Left ventricle myocardium superior (tissue), 1 donor: Measurements from ENCODE around the gene PIP5K1A. TPM values are rescaled to one million over a fixed set of nuclear protein-coding genes. Genes with fewer than 3 reads are reported as not detected.

Experiments used
- ATAC-seq: fragments of 200-7000 bp; cut with Tn5 transposase; one replicate; pipeline ENCODE4 v1.9.1; 2020; ENCODE audit warnings: mild to moderate bottlenecking, moderate library complexity
- DNase-seq: peaks from one replicate; pipeline ENCODE4 v3.0.0-alpha.2; 2020
- intact Hi-C: fragments of 100-400 bp; cut with micrococcal nuclease; formaldehyde crosslinking; loops from one replicate; pipeline ENCODE4 v1.11.0; 2022
- long read RNA-seq: library from polyadenylated mRNA; unstranded; transcript quantifications from one replicate; pipeline ENCODE4 v2.0.0, GENCODE V29; 2021
- total RNA-seq: library from RNA; stranded (reverse); fragmentation: NEBNext Ultra II Directional; extraction: Animal tissue kit (Norgen Biotek cat#: 25700); gene quantifications from one replicate; pipeline ENCODE4 v1.2.1, GENCODE V29; 2021
- donor health status: DM: no; HTN: yes; CAD: no; lungs with severe emphysema.

PIP5K1A gene, protein sequence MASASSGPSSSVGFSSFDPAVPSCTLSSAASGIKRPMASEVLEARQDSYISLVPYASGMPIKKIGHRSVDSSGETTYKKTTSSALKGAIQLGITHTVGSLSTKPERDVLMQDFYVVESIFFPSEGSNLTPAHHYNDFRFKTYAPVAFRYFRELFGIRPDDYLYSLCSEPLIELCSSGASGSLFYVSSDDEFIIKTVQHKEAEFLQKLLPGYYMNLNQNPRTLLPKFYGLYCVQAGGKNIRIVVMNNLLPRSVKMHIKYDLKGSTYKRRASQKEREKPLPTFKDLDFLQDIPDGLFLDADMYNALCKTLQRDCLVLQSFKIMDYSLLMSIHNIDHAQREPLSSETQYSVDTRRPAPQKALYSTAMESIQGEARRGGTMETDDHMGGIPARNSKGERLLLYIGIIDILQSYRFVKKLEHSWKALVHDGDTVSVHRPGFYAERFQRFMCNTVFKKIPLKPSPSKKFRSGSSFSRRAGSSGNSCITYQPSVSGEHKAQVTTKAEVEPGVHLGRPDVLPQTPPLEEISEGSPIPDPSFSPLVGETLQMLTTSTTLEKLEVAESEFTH
- total RNA-seq: 41.2 TPM
- long read RNA-seq, partial matches to known transcripts: 2 of 9 reads
- long read RNA-seq, other reads (novel, unspliced or antisense): 5 of 9 reads

DNA sequence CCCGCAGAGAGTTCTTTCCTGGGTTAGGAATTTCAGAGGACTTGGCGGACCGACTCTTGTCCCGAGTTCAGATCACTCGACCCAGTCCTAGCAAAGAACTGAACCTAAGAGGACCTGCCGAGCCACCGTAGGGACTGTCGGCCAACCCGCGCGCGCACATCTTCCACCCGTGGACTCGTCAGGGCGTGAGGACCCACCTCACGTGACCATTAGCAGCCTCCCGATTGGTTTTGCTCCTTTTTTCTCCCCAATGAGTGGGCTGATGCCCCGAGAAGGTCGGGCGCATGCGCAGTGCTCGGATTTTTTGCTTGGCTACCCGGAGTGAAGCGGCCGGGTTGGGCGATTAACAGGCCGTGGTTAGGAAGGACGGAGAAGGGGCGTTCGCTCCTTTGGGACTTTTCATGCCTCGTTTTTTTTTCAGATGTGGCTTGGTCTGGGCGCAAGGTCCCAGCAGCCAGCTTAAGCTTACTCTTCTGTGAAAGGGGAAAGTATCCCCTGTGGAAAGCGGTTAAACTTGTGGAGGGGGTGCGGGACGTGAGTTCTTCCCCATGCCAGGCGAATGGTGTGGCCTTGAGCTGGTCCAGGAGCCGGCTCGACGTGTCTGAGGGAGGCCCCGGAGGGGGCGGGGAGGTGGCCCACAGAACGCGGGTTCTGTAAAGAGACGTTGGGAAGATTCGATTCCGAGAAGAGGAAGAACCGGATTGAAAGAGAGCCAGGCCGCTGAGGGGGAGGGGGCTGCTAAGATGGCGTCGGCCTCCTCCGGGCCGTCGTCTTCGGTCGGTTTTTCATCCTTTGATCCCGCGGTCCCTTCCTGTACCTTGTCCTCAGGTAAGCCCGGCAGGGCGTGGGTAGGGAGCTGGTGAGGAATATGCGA lies at the start of gene PIP5K1A:
Gene PIP5K1A (plus strand): TSS at position 299 of the 874 bp plus-strand sequence. CDS start 445 bp downstream, at position 744.
- intact Hi-C loops: no loop called here
- ATAC-seq (peak; percentile 96), DNase-seq (peak; percentile 100)

DNA sequence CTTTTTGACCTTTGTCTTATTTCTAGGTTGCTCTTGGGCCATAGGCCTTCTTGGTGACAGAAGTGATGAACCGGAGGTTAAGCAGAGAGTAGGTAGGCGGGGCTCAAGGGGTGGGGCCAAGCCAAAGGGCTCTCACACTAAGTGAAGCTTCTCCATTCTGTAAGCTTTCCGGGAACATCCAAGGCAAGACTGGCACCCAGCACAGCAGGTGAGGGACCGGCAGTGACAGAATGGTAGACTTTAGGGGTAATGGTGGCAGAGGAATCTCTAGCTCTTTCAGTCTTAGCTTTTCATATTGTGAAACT lies 41.9 kb upstream of the PIP5K1A start, which contains the start of gene TNFAIP8L2:
Gene TNFAIP8L2 (plus strand): TSS at position 135 of the 305 bp plus-strand sequence. CDS start 2,049 bp downstream, outside the sequence.
- peak; percentile 65 for ATAC-seq
- peak; percentile 73 for DNase-seq
- intact Hi-C loops: loop anchor here (5.0 kb wide), 1 partner anchor 59 kb away; no protein-coding TSS in a partner anchor

DNA sequence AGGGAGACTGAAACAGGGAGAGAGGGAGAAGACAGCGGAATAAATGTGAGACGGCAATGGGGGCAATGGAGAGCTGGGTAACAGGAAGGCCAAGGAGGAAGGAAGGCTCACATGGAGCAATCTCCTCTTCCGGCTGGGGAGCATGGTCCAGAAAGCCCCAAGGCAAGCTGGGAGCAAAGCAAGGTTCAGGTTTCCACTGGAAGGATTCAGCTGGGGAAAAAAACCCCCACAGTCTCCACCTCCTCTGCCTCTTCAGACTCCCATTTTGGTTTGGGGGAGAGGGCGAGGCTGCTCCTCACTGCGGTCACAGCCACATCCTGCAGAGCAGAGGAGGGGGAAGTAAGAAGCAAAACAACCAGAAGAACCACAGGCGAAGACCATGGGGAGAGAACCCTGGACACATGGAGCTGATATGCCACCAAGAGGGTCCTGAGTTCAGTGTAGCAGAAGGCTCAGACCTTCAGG lies 41.3 kb upstream of the PIP5K1A start:
- ATAC-seq (peak; percentile 41), DNase-seq (no peak)
- intact Hi-C loops: loop anchor here (5.0 kb wide), 1 partner anchor 60 kb away; no protein-coding TSS in a partner anchor

DNA sequence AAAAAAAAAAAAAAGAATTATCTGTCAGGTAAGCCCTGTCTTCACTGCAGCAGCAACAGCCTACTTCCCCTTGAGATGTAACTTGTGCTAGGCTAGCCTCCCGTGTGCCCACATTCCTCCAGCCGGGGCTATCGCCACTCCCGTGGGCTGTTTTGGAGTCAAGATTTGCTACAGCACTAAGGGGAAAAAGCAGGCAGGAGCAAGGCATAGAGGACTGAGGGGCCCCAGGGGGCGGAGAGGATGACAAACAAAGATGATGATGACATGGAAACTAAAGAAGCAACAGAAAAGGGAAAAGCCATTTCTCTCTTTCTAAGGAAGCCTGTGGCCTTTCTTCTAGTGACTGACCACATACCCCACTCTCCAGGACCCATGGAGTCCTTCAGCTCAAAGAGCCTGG lies 40.0 kb upstream of the PIP5K1A start:
- DNase-seq (no peak), ATAC-seq (no peak)
- intact Hi-C loops: loop anchor here (5.0 kb wide), 1 partner anchor 61 kb away; no protein-coding TSS in a partner anchor

DNA sequence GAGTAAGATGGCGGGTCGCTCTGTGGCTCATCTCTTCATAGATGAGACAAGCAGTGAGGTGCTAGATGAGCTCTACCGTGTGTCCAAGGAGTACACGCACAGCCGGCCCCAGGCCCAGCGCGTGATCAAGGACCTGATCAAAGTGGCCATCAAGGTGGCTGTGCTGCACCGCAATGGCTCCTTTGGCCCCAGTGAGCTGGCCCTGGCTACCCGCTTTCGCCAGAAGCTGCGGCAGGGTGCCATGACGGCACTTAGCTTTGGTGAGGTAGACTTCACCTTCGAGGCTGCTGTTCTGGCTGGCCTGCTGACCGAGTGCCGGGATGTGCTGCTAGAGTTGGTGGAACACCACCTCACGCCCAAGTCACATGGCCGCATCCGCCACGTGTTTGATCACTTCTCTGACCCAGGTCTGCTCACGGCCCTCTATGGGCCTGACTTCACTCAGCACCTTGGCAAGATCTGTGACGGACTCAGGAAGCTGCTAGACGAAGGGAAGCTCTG lies 39.6 kb upstream of the PIP5K1A start:
- DNase-seq: no peak
- peak; percentile 15 for ATAC-seq
- intact Hi-C loops: loop anchor here (5.0 kb wide), 1 partner anchor 62 kb away; no protein-coding TSS in a partner anchor

DNA sequence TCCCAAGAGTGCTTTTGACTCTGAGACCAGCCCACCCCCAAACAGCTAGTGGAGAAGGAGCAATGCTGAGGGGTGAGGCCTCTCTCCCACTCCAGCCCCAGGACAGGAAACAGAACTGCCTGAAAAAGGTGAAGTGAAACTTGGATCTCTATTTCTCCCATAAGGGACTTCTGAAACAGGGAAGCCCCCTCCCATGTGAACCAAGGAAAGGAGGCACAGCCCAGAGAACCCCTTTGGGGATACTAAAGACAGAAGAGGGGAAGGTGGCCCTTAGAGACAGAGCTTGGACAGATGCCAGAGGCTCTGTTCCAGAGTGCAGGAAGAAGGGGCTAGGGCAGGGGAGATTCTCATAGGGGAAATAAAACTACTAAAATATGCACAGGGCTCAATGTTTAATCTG lies 39.0 kb upstream of the PIP5K1A start:
- intact Hi-C loops: loop anchor here (5.0 kb wide), 1 partner anchor 62 kb away; no protein-coding TSS in a partner anchor

DNA sequence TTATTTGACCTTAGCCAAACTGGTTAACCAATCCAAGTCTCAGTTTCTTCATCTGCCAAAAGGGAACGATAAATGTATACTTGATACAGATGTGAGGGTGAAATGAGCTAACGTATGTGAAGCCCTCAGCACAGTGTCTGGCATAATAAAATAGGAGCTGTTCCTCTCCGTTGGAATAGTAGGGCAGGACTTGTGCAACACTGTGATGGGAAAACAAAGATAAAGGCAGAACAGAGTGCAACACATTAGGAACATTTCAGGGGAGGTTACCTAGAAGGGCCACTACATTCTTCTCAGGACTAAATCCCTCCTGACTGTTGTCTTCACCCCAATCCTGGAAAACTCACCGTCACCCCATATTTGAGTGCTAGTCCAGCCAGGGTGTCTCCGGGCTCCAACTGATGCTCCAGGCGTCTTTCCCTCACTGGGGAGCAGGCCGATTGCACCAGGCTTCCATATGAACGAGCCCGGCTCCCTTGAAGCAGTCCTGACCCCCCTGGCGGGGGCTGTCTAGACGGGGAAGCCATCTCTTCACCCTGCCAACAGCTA lies 33.5 kb upstream of the PIP5K1A start:
- ATAC-seq (peak; percentile 26), DNase-seq (no peak)
- intact Hi-C loops: no loop called here

More for the DNA sequence above, 39.0 kb upstream of the PIP5K1A start:
- DNase-seq (no peak), ATAC-seq (no peak)

DNA sequence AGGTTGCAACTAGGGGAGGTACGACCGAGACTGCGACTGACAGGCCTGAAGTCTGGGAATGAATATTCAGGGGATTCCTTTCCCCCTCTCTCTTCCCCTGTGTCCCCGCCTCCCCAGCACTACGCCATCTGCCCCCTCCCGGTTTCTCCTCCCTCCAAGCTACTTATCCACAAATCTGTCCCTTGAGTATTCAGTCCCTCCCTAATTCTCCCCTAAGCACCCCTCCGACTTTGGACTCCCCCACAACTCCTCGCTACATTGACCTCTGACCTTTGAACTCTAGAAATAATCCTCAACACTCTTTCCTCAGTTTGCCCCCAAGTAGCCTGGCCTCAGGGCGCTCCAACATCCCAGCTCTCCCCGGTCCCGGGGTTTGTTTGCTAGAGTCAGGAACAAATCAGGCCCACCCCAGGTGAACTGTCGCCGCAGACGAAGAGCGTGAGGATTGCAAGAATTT lies 33.0 kb upstream of the PIP5K1A start:
- DNase-seq: peak; percentile 69
- intact Hi-C loops: no loop called here
- peak; percentile 72 for ATAC-seq

DNA sequence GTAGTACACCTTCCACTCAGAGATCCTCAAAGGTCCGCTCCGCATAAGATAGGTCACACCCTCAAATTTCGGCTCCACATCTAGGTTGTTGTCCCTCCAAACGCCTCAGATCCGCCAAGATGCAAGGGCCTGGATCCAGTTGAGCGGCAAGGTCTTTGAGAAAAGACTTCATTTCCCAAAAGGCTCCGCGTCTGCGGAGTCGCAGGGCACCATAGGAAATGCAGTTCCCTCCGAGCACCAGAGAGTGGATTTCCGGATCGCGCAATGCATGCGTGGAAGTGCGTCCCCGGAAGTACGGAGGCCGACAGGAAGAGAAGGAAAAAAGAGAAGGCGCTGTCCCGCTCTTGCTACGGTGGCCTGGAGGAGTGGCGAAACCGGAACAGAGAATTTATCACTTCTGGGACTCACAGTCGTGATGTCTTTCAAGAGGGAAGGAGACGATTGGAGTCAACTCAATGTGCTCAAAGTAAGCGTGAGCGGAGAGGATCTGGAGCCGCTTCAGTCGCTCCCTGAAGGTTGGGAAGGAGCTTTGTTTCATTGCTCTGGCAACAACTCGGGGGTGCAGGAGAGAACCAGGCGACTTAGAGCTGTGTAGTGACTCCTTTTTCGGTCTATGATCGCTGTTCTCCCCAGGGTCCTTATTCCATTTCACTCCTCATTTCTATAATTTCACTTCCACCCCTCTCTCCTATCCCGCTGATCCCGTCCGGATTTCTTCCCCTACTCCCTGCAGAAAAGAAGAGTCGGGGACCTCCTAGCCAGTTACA lies 32.4 kb upstream of the PIP5K1A start, which contains the start of the genes LYSMD1 and SCNM1:
Gene LYSMD1 (minus strand): TSS at position 165 of the 767 bp plus-strand sequence. CDS start 644 bp downstream, outside the sequence.
Gene SCNM1 (plus strand): TSS at position 407 of the 767 bp plus-strand sequence. CDS start 9 bp downstream, at position 416.
- peak; percentile 95 for DNase-seq
- ATAC-seq: peak; percentile 94
- intact Hi-C loops: no loop called here

DNA sequence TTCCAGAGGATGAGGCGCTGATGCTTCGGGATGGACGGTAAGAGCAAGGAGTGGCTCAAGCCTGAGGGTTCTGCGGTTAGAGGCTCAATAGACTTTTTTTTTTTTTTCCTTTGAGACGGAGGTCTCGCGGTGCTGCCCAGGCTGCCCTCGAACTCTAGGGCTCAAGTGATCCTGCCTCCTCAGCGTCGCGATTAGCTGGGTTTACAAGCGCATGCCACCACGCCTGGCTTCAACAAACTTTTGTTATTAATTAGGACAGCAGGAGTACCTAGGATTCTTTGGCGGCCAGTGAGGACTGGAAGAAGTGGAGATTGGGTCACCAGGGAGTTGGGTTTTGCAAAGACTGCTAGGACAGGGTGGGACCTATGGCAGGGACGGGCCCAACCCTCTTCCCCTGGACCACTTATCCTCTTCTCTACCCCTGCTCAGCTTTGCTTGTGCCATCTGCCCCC lies 31.8 kb upstream of the PIP5K1A start:
- ATAC-seq (no peak), DNase-seq (no peak)

DNA sequence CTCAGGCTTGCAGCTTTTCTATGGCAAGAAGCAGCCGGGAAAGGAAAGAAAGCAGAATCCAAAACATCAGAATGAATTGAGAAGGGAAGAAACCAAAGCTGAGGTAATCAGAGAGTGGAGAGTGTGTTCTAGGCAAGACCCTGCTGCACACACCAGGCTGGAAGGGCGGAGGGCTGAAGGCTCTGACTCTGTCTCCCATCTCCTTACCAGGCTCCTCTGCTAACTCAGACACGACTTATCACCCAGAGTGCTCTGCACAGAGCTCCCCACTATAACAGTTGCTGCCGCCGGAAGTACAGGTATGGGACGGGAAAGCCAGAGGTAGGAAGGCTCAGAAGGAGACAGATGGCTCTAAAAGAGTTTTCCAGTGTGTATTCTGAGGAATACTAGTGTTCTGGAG lies 31.2 kb upstream of the PIP5K1A start:
- intact Hi-C loops: no loop called here
- ATAC-seq (no peak), DNase-seq (no peak)

More for the DNA sequence above, 31.8 kb upstream of the PIP5K1A start:
- intact Hi-C loops: no loop called here

DNA sequence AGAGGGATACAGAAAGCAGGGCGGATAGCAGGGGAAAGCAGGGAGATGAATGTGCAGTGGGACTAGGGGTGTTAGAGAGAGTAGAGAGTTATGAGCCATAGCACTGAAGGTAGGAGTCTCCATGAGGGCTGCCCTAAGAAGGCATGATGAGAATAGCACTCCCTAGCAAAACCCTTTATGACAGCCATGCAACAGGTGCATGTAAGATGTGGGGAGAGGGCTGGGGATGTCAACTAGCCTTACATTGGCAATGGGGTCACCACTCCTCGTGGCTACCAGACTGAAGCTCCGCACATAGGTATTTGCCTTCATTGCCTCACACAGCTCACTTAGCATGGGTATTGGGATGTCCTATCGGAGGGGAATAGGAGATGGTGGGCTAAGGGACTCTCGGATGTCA lies 27.2 kb upstream of the PIP5K1A start:
- DNase-seq (no peak), ATAC-seq (no peak)
- intact Hi-C loops: no loop called here

DNA sequence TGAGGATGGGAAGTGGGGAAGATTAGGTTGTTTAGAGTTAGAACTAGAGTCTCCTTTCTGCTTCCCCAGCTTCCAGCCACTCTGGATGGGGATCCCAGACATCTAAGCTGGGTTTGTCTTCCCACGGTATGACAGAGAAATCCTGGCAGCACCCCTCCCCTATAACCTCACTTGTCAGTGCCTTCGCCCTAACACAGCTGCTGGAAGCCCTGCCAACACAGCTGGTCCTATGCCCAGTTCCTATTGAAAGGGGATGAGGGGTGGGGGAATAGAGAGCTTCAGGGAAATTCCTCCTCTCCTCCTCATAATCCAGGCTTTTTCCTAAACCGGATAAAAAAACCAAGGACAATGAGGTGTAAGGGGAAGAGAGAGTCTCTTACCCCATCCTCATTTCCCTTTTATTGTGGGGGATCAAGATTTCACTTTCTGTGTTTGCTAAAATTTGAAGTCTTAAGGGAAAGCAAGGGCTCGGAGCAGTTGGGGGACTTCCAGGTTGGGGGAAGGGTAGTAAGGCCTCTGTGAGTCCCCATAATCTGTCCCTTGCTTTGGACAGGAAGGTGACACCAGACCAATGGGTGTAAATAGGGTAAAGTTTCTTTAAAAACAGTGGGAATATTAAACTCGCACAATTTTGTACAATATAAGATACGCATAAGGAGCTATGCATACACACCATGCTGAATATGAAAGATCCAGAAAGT lies 23.2 kb upstream of the PIP5K1A start:
- intact Hi-C loops: no loop called here
- ATAC-seq (peak; percentile 66), DNase-seq (peak; percentile 58)

DNA sequence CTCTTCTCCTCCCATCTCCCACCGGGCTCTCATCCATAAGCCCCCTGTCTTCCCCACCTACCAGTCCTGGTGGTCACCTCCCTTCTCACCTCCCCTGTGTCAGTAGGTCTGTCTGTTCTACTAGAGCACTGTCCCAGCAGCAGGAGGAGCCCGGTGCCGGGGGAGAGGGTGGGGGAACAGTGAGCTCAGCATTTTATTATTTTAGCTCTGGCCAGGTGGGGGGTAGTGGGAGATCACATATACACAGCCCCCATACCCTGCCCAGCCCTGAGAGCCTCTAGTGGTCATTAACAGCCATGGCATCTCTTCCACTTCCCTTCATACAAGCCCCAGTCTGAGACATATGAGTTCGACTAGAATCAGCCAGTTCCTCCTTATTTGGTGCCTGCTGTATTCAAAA lies 22.5 kb upstream of the PIP5K1A start, which contains the start of gene TMOD4:
Gene TMOD4 (minus strand): TSS at position 119 of the 400 bp plus-strand sequence. CDS start 1,106 bp downstream, outside the sequence.
- no peak for DNase-seq

DNA sequence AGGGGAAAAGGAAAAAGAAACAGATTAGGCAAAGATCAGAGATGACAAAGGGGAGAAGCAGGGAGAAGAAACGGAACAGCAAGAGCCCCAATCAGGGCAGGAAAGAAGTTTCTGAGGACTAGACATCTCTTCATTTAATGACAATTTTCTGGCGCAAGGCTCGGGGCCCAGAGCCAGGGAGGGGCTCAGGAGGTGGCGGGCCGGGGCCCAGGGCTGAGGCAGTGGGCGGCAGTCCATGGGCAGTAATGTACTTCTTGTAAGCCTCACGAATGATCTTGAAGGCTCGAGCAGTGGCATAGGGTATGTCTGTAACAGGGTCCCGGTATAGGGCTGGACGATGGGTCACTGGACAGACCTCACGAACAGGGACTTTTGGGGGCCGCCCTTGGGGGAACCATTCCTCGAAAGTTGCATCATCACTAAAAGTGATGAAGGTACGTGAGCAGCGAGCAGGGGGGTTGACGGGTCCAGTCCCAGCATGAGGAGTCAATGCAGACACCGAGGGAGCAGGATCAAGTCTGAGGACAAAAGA lies 21.8 kb upstream of the PIP5K1A start:
- intact Hi-C loops: no loop called here
- no peak for ATAC-seq
- no peak for DNase-seq

More for the DNA sequence above, 22.5 kb upstream of the PIP5K1A start, which contains the start of gene TMOD4:
- intact Hi-C loops: no loop called here
- ATAC-seq: peak; percentile 58

DNA sequence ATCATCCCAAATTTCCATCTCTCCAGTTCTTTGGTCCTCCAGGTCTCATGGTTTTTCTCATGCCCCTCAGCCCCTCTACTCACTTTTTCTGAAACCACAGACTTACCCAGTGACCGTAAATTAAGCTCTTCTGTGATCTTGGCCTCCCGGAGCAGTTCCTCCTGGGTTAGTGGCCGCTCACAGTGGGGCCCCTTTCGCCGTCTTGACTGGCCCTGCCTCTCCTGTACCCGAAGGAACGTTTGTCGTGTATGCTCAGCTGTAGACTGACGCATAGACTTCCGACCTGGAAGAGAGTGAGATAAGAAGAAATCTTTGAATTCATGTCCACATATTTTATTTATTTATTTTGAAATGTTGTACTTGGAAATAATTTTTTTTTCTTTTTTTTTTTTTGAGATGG lies 14.1 kb upstream of the PIP5K1A start:
- intact Hi-C loops: no loop called here
- no peak for ATAC-seq

More for the DNA sequence above, 14.1 kb upstream of the PIP5K1A start:
- no peak for DNase-seq
